ENCODE results near the gene TBCB. TPM values are rescaled to one million over a fixed set of nuclear protein-coding genes. Genes with fewer than 3 reads are reported as not detected.
"Not testable (repeated sequence)": the region's sequence is repeated elsewhere in the genome, so short reads cannot be mapped to it uniquely, and the experiment has no call there.

Gene TBCB, protein sequence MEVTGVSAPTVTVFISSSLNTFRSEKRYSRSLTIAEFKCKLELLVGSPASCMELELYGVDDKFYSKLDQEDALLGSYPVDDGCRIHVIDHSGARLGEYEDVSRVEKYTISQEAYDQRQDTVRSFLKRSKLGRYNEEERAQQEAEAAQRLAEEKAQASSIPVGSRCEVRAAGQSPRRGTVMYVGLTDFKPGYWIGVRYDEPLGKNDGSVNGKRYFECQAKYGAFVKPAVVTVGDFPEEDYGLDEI
- total RNA-seq (100 to 1,000 TPM; 135 to 137 TPM), polyA plus RNA-seq (261 TPM)

DNA sequence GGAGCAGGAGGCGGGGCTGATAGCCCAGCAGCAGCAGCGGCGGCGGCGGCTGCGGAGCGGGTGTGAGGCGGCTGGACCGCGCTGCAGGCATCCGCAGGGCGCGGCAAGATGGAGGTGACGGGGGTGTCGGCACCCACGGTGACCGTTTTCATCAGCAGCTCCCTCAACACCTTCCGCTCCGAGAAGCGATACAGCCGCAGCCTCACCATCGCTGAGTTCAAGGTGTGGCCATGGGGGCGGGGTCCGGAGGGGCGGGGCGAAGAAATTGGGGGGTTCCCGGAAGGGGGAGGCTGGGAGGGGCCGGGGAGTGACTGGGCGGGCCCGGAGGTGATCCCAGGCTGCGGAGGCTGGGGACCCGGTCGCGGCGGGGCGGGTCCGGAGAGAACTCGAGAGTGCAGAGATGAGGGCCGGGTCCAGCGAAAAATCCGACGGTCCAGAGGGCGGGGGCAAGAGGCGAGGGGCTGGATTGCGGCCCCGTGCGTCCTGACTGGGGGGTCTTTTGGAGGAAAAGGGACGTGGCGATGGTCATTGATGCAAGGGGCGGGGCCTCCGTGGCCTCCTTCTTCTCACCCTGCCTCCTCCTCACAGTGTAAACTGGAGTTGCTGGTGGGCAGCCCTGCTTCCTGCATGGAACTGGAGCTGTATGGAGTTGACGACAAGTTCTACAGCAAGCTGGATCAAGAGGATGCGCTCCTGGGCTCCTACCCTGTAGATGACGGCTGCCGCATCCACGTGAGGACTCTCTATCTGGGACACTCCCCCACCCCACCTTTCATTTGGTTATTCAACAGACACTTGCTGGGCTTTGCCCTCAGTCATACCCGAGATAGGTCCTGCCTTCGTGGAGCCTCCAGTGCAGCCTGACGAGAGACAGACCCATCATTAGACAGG lies at the start of gene TBCB:
TBCB (plus strand) TSS at position 16 of the 891 bp plus-strand sequence; CDS start at position 109, 93 bp downstream.
- Histone ChIP-seq H3K36me3 (ENCODE audit: insufficient read depth, low read length) (peaks cover 21% of the 10 kb centered on the region), H3K27me3 (ENCODE audit: insufficient read depth, low read length, poor library complexity, severe bottlenecking) (no peaks in the 10 kb centered on the region), H3K4me3 (ENCODE audit: low read length) (peak within 1 kb of the TSS; percentile 99), H3K9me3 (ENCODE audit: low read length) (no peaks in the 10 kb centered on the region), H3K27ac (ENCODE audit: low read depth, low read length) (peak within 1 kb of the TSS; percentile 95), H3K4me1 (ENCODE audit: insufficient read depth, low read length) (peaks cover 29% of the 10 kb centered on the region)
- ChIA-PET POLR2A (interaction anchor here (0.7 to 2.5 kb wide), 7 partner anchors 12 to 375 kb away, joined by 4 to 11 read pairs (median 5); partner anchors contain the start of genes CAPNS1, THAP8, ZNF146 and ZNF565), CTCF (interaction anchor here (0.7 to 3.7 kb wide), 6 partner anchors 12 to 162 kb away, joined by 3 to 22 read pairs (median 4); no protein-coding TSS in a partner anchor)
- Mint-ChIP-seq H3K9me3 (peaks cover 0 to 3% (median 0%) of the 10 kb centered on the region in 5 donors), H3K4me1 (peaks cover 37 to 58% (median 51%) of the 10 kb centered on the region in 3 donors), H3K27ac (peak within 1 kb of the TSS; percentile 91 to 99 (median 97)), H3K36me3 (peaks cover 5 to 72% (median 16%) of the 10 kb centered on the region in 3 donors), H3K4me3 (peak within 1 kb of the TSS; percentile 82 to 94 (median 90)), H3K27me3 (peaks cover 0 to 7% of the 10 kb centered on the region in 2 donors)
- peak in 2 of 5 donors; percentile 88 to 92 for DNase-seq

DNA sequence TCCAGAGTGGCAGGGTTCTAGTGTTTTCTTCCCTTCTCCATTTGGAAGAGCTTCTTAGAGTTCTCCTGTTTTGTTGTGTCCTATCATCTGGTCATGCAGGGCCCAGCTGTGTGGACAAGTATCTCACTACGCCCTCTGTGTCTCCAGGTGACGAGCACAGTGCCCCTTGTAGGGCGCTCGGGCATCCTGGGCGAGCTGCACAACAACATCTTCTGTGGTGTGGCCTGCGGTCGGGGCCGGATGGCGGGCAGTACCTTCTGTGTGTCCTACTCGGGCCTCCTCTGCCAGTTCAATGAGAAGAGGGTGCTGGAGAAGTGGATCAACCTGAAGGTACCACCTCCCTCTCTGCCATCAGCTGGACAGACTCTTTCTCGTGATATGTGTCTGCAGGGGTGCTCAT lies 47.6 kb upstream of the TBCB start:
- Histone ChIP-seq H3K36me3 (ENCODE audit: insufficient read depth, low read length) (no peaks in the 10 kb centered on the region), H3K27ac (ENCODE audit: low read depth, low read length) (no peak overlapping the region), H3K9me3 (ENCODE audit: low read length) (no peaks in the 10 kb centered on the region), H3K4me3 (ENCODE audit: low read length) (no peak overlapping the region), H3K27me3 (ENCODE audit: insufficient read depth, low read length, poor library complexity, severe bottlenecking) (no peaks in the 10 kb centered on the region), H3K4me1 (ENCODE audit: insufficient read depth, low read length) (no peaks in the 10 kb centered on the region)
- POLR2A ChIA-PET: no interaction called here
- no peaks in the 10 kb centered on the region for H3K9me3 Mint-ChIP-seq
- DNase-seq: no peak
- peaks cover 0 to 2% (median 0%) of the 10 kb centered on the region in 3 donors for H3K36me3 Mint-ChIP-seq
- H3K27me3 Mint-ChIP-seq: no peaks in the 10 kb centered on the region
- H3K4me3 Mint-ChIP-seq: no peak overlapping the region
- no peaks in the 10 kb centered on the region for H3K4me1 Mint-ChIP-seq
- CTCF ChIA-PET: no interaction called here
- peak overlapping the region in 1 of 8 donors; percentile 47 for H3K27ac Mint-ChIP-seq

DNA sequence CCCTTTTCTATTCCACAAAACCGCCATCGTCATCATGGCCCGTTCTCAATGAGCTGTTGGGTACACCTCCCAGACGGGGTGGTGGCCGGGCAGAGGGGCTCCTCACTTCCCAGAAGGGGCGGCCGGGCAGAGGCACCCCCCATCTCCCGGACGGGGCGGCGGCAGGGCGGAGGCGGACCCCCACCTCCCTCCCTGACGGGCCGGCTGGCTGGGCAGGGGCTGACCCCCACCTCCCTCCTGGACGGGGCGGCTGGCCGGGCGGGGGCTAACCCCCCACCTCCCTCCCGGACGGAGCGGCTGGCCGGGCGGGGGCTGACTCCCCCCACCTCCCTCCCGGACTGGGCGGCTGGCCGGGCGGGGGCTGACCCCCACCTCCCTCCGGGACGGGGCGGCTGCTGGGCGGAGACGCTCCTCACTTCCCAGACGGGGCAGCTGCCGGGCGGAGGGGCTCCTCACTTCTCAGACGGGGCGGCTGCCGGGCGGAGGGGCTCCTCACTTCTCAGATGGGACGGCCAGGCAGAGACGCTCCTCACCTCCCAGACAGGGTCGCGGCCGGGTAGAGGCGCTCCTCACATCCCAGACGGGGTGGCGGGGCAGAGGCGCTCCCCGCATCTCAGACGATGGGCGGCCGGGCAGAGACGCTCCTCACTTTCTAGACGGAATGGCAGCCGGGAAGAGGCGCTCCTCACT lies 46.3 kb upstream of the TBCB start:
- H3K27me3 ChIP-seq (ENCODE audit: insufficient read depth, low read length, poor library complexity, severe bottlenecking); CTCF ChIA-PET; H3K36me3 Mint-ChIP-seq; H3K36me3 ChIP-seq (ENCODE audit: insufficient read depth, low read length); POLR2A ChIA-PET; H3K4me3 ChIP-seq (ENCODE audit: low read length); DNase-seq; H3K27me3 Mint-ChIP-seq; H3K4me1 ChIP-seq (ENCODE audit: insufficient read depth, low read length); H3K9me3 ChIP-seq (ENCODE audit: low read length); H3K4me1 Mint-ChIP-seq; H3K4me3 Mint-ChIP-seq; H3K27ac ChIP-seq (ENCODE audit: low read depth, low read length); H3K27ac Mint-ChIP-seq; H3K9me3 Mint-ChIP-seq: not testable (repeated sequence)

DNA sequence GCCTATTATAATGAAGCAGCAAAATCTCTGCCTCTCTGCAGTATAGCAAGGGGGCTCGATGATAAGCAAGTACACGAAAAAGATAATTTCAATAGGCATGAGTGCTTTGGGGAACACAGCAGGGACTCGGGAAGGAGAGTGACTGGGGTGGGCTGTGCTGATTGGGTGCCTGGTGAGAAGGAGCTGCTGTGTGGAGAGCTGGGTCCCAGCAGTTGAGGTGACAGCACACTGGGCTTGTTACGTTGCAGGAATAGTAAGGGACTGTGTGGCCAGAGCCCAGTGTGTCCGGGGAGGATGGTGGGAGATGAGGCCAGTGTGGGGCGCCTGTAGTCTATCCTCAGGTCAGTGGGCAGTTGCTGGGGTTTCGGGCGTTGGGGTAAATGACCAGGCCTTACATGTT lies 43.2 kb upstream of the TBCB start:
- peak overlapping the region in 2 of 8 donors; percentile 7 to 74 for H3K27ac Mint-ChIP-seq
- Histone ChIP-seq H3K4me1 (ENCODE audit: insufficient read depth, low read length) (no peaks in the 10 kb centered on the region), H3K27me3 (ENCODE audit: insufficient read depth, low read length, poor library complexity, severe bottlenecking) (no peaks in the 10 kb centered on the region), H3K4me3 (ENCODE audit: low read length) (no peak overlapping the region), H3K36me3 (ENCODE audit: insufficient read depth, low read length) (no peaks in the 10 kb centered on the region), H3K9me3 (ENCODE audit: low read length) (no peaks in the 10 kb centered on the region), H3K27ac (ENCODE audit: low read depth, low read length) (no peak overlapping the region)
- POLR2A ChIA-PET: no interaction called here
- no peak overlapping the region for H3K4me3 Mint-ChIP-seq
- H3K27me3 Mint-ChIP-seq: no peaks in the 10 kb centered on the region
- DNase-seq: no peak
- H3K9me3 Mint-ChIP-seq: no peaks in the 10 kb centered on the region
- peaks cover 0 to 4% (median 2%) of the 10 kb centered on the region in 3 donors for H3K36me3 Mint-ChIP-seq
- CTCF ChIA-PET: no interaction called here
- no peaks in the 10 kb centered on the region for H3K4me1 Mint-ChIP-seq

DNA sequence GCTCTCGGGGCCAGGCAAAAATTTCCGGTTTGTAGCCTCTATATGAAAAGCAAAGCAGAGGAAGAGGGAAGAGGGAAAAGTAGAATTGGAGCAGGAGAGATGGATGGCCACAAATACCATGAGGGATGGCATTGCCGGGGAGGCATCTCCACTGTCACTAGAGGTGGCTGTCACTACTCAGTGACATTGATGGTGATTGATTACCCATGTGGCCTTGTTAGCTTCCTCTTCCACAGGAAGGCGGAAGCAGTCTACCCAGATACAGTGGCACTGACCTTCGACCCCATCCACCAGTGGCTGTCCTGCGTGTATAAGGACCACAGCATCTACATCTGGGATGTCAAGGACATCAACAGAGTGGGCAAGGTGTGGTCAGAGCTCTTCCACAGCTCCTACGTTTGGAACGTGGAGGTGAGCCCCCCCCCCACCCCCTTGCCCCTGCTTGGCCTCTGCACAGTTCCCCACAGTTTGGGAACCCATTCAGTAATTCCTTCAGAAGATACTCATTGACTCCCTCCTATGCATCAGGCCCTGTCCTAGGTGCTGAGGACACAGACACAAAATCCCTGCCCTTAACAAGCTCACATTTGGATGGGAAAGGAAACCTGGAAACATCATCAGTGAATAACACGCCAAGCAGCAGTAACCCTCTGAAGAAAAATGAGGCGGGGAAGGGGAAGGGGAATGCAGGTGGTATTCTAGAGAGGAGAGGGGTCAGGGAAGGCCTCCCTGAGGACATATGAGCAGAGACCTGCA lies 42.0 kb upstream of the TBCB start:
- ChIA-PET POLR2A (no interaction called here), CTCF (no interaction called here)
- Histone ChIP-seq H3K36me3 (ENCODE audit: insufficient read depth, low read length) (no peaks in the 10 kb centered on the region), H3K27me3 (ENCODE audit: insufficient read depth, low read length, poor library complexity, severe bottlenecking) (no peaks in the 10 kb centered on the region), H3K9me3 (ENCODE audit: low read length) (no peaks in the 10 kb centered on the region), H3K27ac (ENCODE audit: low read depth, low read length) (no peak overlapping the region), H3K4me3 (ENCODE audit: low read length) (no peak overlapping the region), H3K4me1 (ENCODE audit: insufficient read depth, low read length) (no peaks in the 10 kb centered on the region)
- peak overlapping the region in 1 of 8 donors; percentile 46 for H3K27ac Mint-ChIP-seq
- H3K4me3 Mint-ChIP-seq: no peak overlapping the region
- no peaks in the 10 kb centered on the region for H3K27me3 Mint-ChIP-seq
- H3K9me3 Mint-ChIP-seq: no peaks in the 10 kb centered on the region
- no peaks in the 10 kb centered on the region for H3K4me1 Mint-ChIP-seq
- DNase-seq: no peak
- peaks cover 0 to 2% (median 2%) of the 10 kb centered on the region in 3 donors for H3K36me3 Mint-ChIP-seq

DNA sequence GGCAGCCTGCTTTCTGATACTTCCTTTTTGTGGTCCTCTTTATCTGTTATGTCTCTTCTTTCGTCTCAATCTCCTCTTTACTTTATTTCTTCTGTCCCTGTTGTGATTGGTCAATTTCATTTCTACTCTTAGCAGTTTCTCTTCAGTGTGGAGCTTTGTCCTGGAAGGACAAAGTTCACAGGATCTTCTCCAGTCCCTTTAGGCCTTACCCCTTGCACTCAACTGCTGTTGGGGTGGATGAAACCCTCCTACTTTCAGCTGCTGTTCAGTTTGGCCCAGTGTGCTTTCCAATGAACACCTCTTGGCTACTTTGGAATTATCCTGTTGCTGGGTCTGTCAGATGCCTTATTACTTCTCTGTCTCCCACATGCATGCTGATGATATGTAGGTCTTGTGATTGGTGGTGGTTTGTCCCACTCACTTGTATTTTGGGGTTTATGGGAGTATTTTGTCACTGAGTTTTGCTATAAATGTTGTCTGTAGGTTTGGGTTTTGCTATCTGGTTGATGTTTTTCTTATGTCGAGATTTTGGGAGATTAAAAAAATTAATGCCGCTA lies 35.8 kb upstream of the TBCB start:
- H3K4me3 Mint-ChIP-seq: no peak overlapping the region
- H3K36me3 Mint-ChIP-seq: peaks cover 0 to 5% (median 3%) of the 10 kb centered on the region in 3 donors
- Histone ChIP-seq H3K4me1 (ENCODE audit: insufficient read depth, low read length) (no peaks in the 10 kb centered on the region), H3K36me3 (ENCODE audit: insufficient read depth, low read length) (no peaks in the 10 kb centered on the region), H3K27me3 (ENCODE audit: insufficient read depth, low read length, poor library complexity, severe bottlenecking) (no peaks in the 10 kb centered on the region), H3K27ac (ENCODE audit: low read depth, low read length) (no peak overlapping the region), H3K4me3 (ENCODE audit: low read length) (no peak overlapping the region), H3K9me3 (ENCODE audit: low read length) (no peaks in the 10 kb centered on the region)
- DNase-seq: no peak
- no peaks in the 10 kb centered on the region for H3K27me3 Mint-ChIP-seq
- no peaks in the 10 kb centered on the region for H3K4me1 Mint-ChIP-seq
- ChIA-PET CTCF (no interaction called here), POLR2A (no interaction called here)
- H3K9me3 Mint-ChIP-seq: no peaks in the 10 kb centered on the region
- H3K27ac Mint-ChIP-seq: peak overlapping the region in 2 of 8 donors; percentile 27 to 66

DNA sequence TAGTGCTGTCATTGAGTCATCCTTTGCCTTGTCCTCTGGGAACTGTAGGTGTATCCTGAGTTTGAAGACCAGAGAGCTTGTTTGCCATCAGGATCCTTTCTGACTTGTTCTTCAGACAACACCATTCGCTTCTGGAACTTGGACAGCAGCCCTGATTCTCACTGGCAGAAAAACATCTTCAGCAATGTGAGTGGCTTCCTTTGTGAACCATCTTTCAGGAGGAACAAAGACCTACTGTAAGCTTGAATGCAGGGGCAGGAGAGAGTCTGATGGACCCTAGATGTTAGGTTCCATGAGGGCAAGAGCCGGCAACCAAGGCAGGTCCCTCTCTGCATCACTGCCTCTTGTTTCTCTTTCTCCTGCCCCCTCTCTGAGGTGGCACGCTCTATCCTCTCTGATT lies 33.9 kb upstream of the TBCB start:
- H3K4me1 ChIP-seq (ENCODE audit: insufficient read depth, low read length): no peaks in the 10 kb centered on the region
- H3K27ac ChIP-seq (ENCODE audit: low read depth, low read length): no peak overlapping the region
- Mint-ChIP-seq H3K4me1 (no peaks in the 10 kb centered on the region), H3K27ac (no peak overlapping the region), H3K4me3 (no peak overlapping the region), H3K9me3 (no peaks in the 10 kb centered on the region), H3K36me3 (peaks cover 0 to 5% (median 3%) of the 10 kb centered on the region in 3 donors), H3K27me3 (no peaks in the 10 kb centered on the region)
- no peak overlapping the region for H3K4me3 ChIP-seq (ENCODE audit: low read length)
- no peaks in the 10 kb centered on the region for H3K36me3 ChIP-seq (ENCODE audit: insufficient read depth, low read length)
- H3K27me3 ChIP-seq (ENCODE audit: insufficient read depth, low read length, poor library complexity, severe bottlenecking): no peaks in the 10 kb centered on the region
- POLR2A ChIA-PET: no interaction called here
- DNase-seq: no peak
- CTCF ChIA-PET: no interaction called here
- H3K9me3 ChIP-seq (ENCODE audit: low read length): no peaks in the 10 kb centered on the region
